ENCODE results near the gene PGBD5. TPM values are rescaled to one million over a fixed set of nuclear protein-coding genes. Genes with fewer than 3 reads are reported as not detected.

The PGBD5 gene
- polyA plus RNA-seq, 1 of the 3 experiments (the other 2 are of a cell fraction) = 0.15 TPM

DNA sequence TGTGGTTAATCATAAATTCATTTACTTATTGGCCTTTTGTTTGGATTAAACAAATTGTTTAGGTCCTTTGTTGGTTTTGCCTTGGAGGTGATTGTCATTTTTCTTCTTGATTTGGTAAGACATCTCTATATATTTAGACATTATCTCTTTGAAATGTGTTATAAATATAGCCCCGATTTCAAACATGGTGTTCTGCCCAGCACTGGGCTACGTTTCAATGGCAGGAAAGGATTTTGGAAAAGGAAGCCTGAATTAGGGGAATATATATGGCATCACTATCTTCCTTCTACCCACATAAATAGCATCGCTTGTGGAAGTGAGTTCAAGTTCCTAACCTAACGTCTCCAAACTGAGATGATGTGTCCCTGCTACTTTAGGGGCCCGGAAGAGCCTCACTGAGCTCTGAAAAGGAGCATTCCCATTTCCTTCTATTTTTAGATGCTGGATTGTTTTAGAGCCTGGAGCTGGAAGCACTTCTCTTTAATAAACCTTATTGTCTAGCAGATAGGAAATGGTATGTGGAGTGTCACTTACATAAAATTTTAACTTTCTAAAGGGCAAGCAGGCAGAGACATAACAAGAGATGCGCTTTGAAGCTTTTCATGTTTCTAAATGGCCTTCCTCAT lies 39.4 kb downstream of the PGBD5 start:
- Histone ChIP-seq H3K4me1 (ENCODE audit: control insufficient read depth in 1 of 2, insufficient read depth in 2 of 2, low read depth in 1 of 2, low read length in 1 of 2) (peaks cover 0 to 13% of the 10 kb centered on the region in 2 experiments; a peak in 2 of 4 replicates), H3K27me3 (ENCODE audit: insufficient read depth) (no peaks in the 10 kb centered on the region), H3K27ac (ENCODE audit: low read depth in 2 of 2, low read length in 1 of 2) (no peak overlapping the region), H3K36me3 (replicated peaks in 1 of 2; ENCODE audit: control insufficient read depth in 1 of 2, insufficient read depth in 2 of 2, low read length in 1 of 2) (no peaks in the 10 kb centered on the region), H3K79me2 (ENCODE audit: insufficient read depth) (no peaks in the 10 kb centered on the region), H2AFZ (ENCODE audit: low read depth) (no peak overlapping the region), H3K4me2 (no peak overlapping the region), H3K9me2 (no peaks in the 10 kb centered on the region), H3F3A (replicated peaks; ENCODE audit: insufficient read depth) (no peaks in the 10 kb centered on the region), H3K9ac (no peak overlapping the region), H3K4me3 (ENCODE audit: low read depth in 2 of 2, low read length in 1 of 2) (no peak overlapping the region), H4K20me1 (ENCODE audit: insufficient read depth) (no peaks in the 10 kb centered on the region), H3K9me3 (no peaks in the 10 kb centered on the region)
- CTCF ChIA-PET = interaction anchor here (1.6 kb wide), 1 partner anchor 14 kb away, joined by 3 read pairs; no protein-coding TSS in a partner anchor
- WGBS (ENCODE audit: low lambda C conversion rate) = 33% methylated on average over 6 of the region's 6 CpGs
- TF ChIP-seq, protein P1, sequence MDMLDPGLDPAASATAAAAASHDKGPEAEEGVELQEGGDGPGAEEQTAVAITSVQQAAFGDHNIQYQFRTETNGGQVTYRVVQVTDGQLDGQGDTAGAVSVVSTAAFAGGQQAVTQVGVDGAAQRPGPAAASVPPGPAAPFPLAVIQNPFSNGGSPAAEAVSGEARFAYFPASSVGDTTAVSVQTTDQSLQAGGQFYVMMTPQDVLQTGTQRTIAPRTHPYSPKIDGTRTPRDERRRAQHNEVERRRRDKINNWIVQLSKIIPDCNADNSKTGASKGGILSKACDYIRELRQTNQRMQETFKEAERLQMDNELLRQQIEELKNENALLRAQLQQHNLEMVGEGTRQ (IDR thresholded peaks at IDR 0.05; ENCODE audit: borderline replicate concordance, low read depth, low read length) = no peak
- TF ChIP-seq RAD21 (IDR thresholded peaks at IDR 0.05; ENCODE audit: low read length) = no peak
- TF ChIP-seq TAF1 (IDR thresholded peaks at IDR 0.05; ENCODE audit: borderline replicate concordance, low read depth, low read length) = no peak
- TF ChIP-seq, protein P2, sequence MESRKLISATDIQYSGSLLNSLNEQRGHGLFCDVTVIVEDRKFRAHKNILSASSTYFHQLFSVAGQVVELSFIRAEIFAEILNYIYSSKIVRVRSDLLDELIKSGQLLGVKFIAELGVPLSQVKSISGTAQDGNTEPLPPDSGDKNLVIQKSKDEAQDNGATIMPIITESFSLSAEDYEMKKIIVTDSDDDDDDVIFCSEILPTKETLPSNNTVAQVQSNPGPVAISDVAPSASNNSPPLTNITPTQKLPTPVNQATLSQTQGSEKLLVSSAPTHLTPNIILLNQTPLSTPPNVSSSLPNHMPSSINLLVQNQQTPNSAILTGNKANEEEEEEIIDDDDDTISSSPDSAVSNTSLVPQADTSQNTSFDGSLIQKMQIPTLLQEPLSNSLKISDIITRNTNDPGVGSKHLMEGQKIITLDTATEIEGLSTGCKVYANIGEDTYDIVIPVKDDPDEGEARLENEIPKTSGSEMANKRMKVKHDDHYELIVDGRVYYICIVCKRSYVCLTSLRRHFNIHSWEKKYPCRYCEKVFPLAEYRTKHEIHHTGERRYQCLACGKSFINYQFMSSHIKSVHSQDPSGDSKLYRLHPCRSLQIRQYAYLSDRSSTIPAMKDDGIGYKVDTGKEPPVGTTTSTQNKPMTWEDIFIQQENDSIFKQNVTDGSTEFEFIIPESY (IDR thresholded peaks at IDR 0.05; ENCODE audit: borderline replicate concordance, low read depth) = no peak
- TF ChIP-seq ELF1 (IDR thresholded peaks at IDR 0.05) = no peak
- TF ChIP-seq, protein P3, sequence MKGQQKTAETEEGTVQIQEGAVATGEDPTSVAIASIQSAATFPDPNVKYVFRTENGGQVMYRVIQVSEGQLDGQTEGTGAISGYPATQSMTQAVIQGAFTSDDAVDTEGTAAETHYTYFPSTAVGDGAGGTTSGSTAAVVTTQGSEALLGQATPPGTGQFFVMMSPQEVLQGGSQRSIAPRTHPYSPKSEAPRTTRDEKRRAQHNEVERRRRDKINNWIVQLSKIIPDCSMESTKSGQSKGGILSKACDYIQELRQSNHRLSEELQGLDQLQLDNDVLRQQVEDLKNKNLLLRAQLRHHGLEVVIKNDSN (IDR thresholded peaks at IDR 0.05; ENCODE audit: borderline replicate concordance, low read depth) = no peak
- POLR2A ChIA-PET = no interaction called here
- DNase-seq = no peak

DNA sequence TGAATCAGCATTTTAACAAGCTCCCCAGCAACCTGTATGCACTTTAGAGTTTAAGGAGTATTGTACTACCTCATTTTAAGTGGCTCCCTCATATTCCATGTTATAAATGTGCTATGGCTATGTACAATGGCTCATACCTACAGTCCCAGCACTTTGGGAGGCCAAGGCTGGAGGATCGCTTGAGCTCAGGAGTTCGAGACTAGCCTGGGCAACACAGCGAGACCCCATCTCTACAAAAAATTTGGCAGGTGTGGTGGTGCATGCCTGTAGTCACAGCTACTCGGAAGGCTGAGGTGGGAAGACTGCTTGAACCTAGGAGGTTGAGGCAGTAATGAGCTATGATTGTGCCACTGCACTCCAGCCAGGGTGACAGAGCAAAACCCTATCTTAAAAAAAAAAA lies 40.2 kb downstream of the PGBD5 start:
- CTCF ChIA-PET = interaction anchor here (1.2 kb wide), 1 partner anchor 38 kb away, joined by 3 read pairs; no protein-coding TSS in a partner anchor
- no peak overlapping the region for H3K4me2 ChIP-seq
- H3K27ac ChIP-seq (ENCODE audit: low read depth in 2 of 2, low read length in 1 of 2) = no peak overlapping the region
- H3K27me3 ChIP-seq (ENCODE audit: insufficient read depth) = no peaks in the 10 kb centered on the region
- no peak overlapping the region for H3K4me3 ChIP-seq (ENCODE audit: low read depth in 2 of 2, low read length in 1 of 2)
- peaks cover 0 to 21% of the 10 kb centered on the region in 2 experiments; a peak in 2 of 4 replicates for H3K4me1 ChIP-seq (ENCODE audit: control insufficient read depth in 1 of 2, insufficient read depth in 2 of 2, low read depth in 1 of 2, low read length in 1 of 2)
- no peaks in the 10 kb centered on the region for H3K9me3 ChIP-seq
- no peaks in the 10 kb centered on the region for H3K9me2 ChIP-seq
- H4K20me1 ChIP-seq (ENCODE audit: insufficient read depth) = no peaks in the 10 kb centered on the region
- H3K36me3 ChIP-seq (replicated peaks in 1 of 2; ENCODE audit: control insufficient read depth in 1 of 2, insufficient read depth in 2 of 2, low read length in 1 of 2) = no peaks in the 10 kb centered on the region
- no peak overlapping the region for H3K9ac ChIP-seq
- POLR2A ChIA-PET = no interaction called here
- no peaks in the 10 kb centered on the region for H3K79me2 ChIP-seq (ENCODE audit: insufficient read depth)
- H2AFZ ChIP-seq (ENCODE audit: low read depth) = no peak overlapping the region
- H3F3A ChIP-seq (replicated peaks; ENCODE audit: insufficient read depth) = no peaks in the 10 kb centered on the region
- 52% methylated on average over 4 of the region's 4 CpGs for WGBS (ENCODE audit: low lambda C conversion rate)
- DNase-seq = no peak
- TF ChIP-seq, protein P4, sequence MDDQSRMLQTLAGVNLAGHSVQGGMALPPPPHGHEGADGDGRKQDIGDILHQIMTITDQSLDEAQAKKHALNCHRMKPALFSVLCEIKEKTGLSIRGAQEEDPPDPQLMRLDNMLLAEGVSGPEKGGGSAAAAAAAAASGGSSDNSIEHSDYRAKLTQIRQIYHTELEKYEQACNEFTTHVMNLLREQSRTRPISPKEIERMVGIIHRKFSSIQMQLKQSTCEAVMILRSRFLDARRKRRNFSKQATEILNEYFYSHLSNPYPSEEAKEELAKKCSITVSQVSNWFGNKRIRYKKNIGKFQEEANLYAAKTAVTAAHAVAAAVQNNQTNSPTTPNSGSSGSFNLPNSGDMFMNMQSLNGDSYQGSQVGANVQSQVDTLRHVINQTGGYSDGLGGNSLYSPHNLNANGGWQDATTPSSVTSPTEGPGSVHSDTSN (IDR thresholded peaks at IDR 0.05) = no peak
- no peak for TF ChIP-seq RFX5 (IDR thresholded peaks at IDR 0.05; ENCODE audit: low read length)
- no peak for TF ChIP-seq MEF2A (IDR thresholded peaks at IDR 0.05; ENCODE audit: borderline replicate concordance, low read depth)
- TF ChIP-seq, protein P1 (IDR thresholded peaks at IDR 0.05; ENCODE audit: borderline replicate concordance, low read depth, low read length) = no peak
- no peak for TF ChIP-seq MXI1 (IDR thresholded peaks at IDR 0.05; ENCODE audit: low read depth, low read length)
- no peak for TF ChIP-seq RCOR1 (IDR thresholded peaks at IDR 0.05; ENCODE audit: low read length)
- no peak for TF ChIP-seq FOXJ3 (CRISPR knock-in tag; IDR thresholded peaks at IDR 0.05)
- TF ChIP-seq SIN3A (IDR thresholded peaks at IDR 0.05; ENCODE audit: borderline replicate concordance, low read depth, low read length) = no peak
- no peak for TF ChIP-seq YY1 (IDR thresholded peaks at IDR 0.05; ENCODE audit: low read depth)
- TF ChIP-seq, protein P5, sequence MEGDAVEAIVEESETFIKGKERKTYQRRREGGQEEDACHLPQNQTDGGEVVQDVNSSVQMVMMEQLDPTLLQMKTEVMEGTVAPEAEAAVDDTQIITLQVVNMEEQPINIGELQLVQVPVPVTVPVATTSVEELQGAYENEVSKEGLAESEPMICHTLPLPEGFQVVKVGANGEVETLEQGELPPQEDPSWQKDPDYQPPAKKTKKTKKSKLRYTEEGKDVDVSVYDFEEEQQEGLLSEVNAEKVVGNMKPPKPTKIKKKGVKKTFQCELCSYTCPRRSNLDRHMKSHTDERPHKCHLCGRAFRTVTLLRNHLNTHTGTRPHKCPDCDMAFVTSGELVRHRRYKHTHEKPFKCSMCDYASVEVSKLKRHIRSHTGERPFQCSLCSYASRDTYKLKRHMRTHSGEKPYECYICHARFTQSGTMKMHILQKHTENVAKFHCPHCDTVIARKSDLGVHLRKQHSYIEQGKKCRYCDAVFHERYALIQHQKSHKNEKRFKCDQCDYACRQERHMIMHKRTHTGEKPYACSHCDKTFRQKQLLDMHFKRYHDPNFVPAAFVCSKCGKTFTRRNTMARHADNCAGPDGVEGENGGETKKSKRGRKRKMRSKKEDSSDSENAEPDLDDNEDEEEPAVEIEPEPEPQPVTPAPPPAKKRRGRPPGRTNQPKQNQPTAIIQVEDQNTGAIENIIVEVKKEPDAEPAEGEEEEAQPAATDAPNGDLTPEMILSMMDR (IDR thresholded peaks at IDR 0.05) = no peak
- no peak for TF ChIP-seq RAD21 (IDR thresholded peaks at IDR 0.05; ENCODE audit: low read length)
- TF ChIP-seq, protein P6, sequence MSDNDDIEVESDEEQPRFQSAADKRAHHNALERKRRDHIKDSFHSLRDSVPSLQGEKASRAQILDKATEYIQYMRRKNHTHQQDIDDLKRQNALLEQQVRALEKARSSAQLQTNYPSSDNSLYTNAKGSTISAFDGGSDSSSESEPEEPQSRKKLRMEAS (IDR thresholded peaks at IDR 0.05; ENCODE audit: low read depth) = no peak
- TF ChIP-seq GABPA (IDR thresholded peaks at IDR 0.05; ENCODE audit: low read depth) = no peak
- TF ChIP-seq EP300 (IDR thresholded peaks at IDR 0.05; ENCODE audit: borderline replicate concordance in 1 of 2, low read depth in 1 of 2, low read length in 1 of 2) = no peak
- no peak for TF ChIP-seq POLR2AphosphoS5 (IDR thresholded peaks at IDR 0.05; ENCODE audit: low read depth, low read length)

Data from SK-N-SH (cell line).